HL-60 (cell line): ENCODE results near the gene TCEANC2.

Experiments used
- DNase-seq, 2 experiments: peaks; one replicate each; pipeline ENCODE4 v3.0.0-alpha.2; 2010 to 2020; ENCODE audit warnings: low read depth in 1 of 2, low spot score in 1 of 2
- H3K27ac ChIP-seq: fragments of 250-450 bp; sonication (Bioruptor Pico); replicated peaks from 2 replicates; pipeline ENCODE4 v1.5.1; 2020; ENCODE audit warnings: mild to moderate bottlenecking, moderate library complexity
- H3K27me3 ChIP-seq: fragments of 250-450 bp; sonication (Bioruptor Pico); 2 replicates; pipeline ENCODE4 v1.5.1; 2021; ENCODE audit warnings: mild to moderate bottlenecking, moderate library complexity; ENCODE audit not compliant: insufficient read depth, poor library complexity, severe bottlenecking
- H3K4me3 ChIP-seq: replicated peaks from 2 replicates; pipeline ENCODE4 v1.5.1; 2011; ENCODE audit warnings: mild to moderate bottlenecking, control low read depth, low read length; ENCODE audit not compliant: insufficient read depth
- CTCF ChIP-seq: IDR thresholded peaks from one replicate; pipeline ENCODE4 v1.5.1; 2011; ENCODE audit warnings: low read length, control low read depth, inconsistent platforms; ENCODE audit not compliant: insufficient read depth
- GABPA ChIP-seq: IDR thresholded peaks from 2 replicates; pipeline ENCODE4 v1.6.1; 2012; ENCODE audit warnings: low read depth
- POLR2AphosphoS5 ChIP-seq: IDR thresholded peaks from 2 replicates; pipeline ENCODE4 v1.6.1; 2012; ENCODE audit warnings: low read depth
- REST ChIP-seq: IDR thresholded peaks from 2 replicates; pipeline ENCODE4 v1.6.1; 2012; ENCODE audit warnings: low read depth; ENCODE audit not compliant: insufficient replicate concordance
- SPI1 ChIP-seq: IDR thresholded peaks from 2 replicates; pipeline ENCODE4 v1.6.1; 2012; ENCODE audit warnings: low read depth, mild to moderate bottlenecking, borderline replicate concordance

Gene TCEANC2

DNA sequence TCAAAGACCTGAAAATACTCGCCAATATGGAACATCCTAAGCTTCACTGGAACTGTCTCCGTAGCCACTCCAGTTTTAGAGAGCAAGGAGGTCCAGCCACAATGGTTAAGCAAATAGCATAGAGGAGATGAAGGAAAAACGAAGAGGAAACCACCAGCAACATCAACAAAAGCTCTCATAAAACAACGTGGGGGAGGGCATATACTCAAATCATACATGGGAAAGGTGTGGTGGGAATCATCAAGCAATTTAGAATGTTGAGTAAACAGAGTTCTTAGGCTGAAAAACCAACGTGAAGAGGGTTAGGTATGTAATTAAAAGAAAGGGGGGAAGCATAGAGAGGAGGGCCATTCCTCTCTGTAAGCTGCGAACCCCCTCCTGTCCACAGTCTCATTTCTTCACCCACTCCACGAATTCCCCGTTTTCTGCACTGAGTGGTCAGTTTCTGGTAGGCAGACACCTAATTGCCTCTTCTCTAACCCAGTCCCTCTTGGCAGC is 1.4 kb upstream of the TCEANC2 start:
- peak overlapping the region; percentile 99 for H3K4me3 ChIP-seq
- TF ChIP-seq REST (no peak), SPI1 (no peak), CTCF (no peak), GABPA (no peak), POLR2AphosphoS5 (no peak)
- DNase-seq = no peak
- H3K27ac ChIP-seq = peak overlapping the region; percentile 95
- no peaks in the 10 kb centered on the region for H3K27me3 ChIP-seq

GRCh38 chr1:54052431-54052933 is 926 bp upstream of the TCEANC2 start:
- peak overlapping the region; percentile 99 for H3K4me3 ChIP-seq
- peak overlapping the region; percentile 95 for H3K27ac ChIP-seq
- DNase-seq = peak in 1 of 2 experiments; percentile 50
- H3K27me3 ChIP-seq = no peaks in the 10 kb centered on the region
- TF ChIP-seq GABPA = peak; percentile 42; the same call in 1 of the 2 replicates
- TF ChIP-seq SPI1 = no peak

DNA sequence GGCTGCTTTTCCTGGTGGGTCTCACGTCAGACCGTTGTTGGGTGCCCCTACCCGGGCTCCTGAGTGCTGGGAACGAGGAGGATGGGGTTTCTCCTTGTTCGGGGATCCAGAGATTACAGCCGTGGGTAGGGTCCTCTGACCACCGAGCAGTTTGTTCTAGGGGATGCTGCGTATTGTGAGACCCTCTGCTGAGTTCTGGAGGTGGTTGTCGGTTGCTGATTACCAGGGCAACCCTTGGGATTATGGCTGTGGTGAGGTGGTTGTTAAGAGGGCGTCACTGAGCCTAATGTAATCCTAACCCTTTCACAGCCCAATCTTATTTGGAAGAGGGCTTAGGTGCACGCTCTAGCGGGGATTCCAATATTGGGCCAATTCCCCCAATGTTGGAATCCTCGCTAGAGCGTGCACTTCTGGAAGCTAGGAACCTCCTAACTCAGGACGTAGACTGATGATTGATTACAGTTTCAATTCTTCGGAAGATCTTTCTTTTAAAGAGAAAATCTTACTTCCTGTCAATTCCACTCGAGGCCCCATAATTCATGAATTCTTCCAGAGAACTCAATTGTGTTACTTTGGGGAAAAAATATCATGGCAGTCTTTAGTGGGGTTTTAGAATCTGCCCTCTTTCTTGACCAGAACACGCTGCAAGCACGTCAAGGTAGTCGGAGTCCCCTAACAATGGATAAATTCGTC is 483 bp downstream of the TCEANC2 start:
- Histone ChIP-seq H3K27ac (peak overlapping the region; percentile 95), H3K27me3 (no peaks in the 10 kb centered on the region), H3K4me3 (peak overlapping the region; percentile 75)
- TF ChIP-seq REST (no peak), GABPA (no peak), POLR2AphosphoS5 (no peak), SPI1 (no peak), CTCF (no peak)
- DNase-seq = no peak

- TF ChIP-seq POLR2AphosphoS5 = no peak
- TF ChIP-seq SPI1 = no peak
- TF ChIP-seq GABPA = no peak
- TF ChIP-seq REST = no peak
- H3K4me3 ChIP-seq = peak overlapping the region; percentile 75
- H3K27ac ChIP-seq = peak overlapping the region; percentile 95
- DNase-seq = peak in 1 of 2 experiments; percentile 13
- H3K27me3 ChIP-seq = no peaks in the 10 kb centered on the region
These were observed 986 bp downstream of the TCEANC2 start for GRCh38 chr1:54054438-54054749.
